ENCODE measurements around the gene DEXI. TPM values are rescaled to one million over a fixed set of nuclear protein-coding genes. Genes with fewer than 3 reads are reported as not detected.
A peak's percentile ranks its signal among the peaks of the same experiment; 100 is the strongest.

Gene DEXI
- total RNA-seq, 1 experiment from 2014 or later = 28.3 TPM

- H3K4me1 ChIP-seq (ENCODE audit: insufficient read depth, low read length) = no peaks in the 10 kb centered on the region
- H2BK5ac ChIP-seq (ENCODE audit: insufficient read length, low read length) = no peak overlapping the region
- H2BK20ac ChIP-seq (ENCODE audit: low read depth, low read length, poor library complexity, severe bottlenecking) = no peak overlapping the region
- no peak overlapping the region for H3K23ac ChIP-seq (ENCODE audit: insufficient read length, low read depth, low read length)
- WGBS (ENCODE audit: extremely low coverage, insufficient read length, low lambda C conversion rate) = no CpG with 5 or more reads among the region's 3 CpGs
- H3K27me3 ChIP-seq (ENCODE audit: insufficient read depth, low read length) = no peaks in the 10 kb centered on the region
- Mint-ChIP-seq H3K4me3 (no peak overlapping the region), H3K27me3 (ENCODE audit: low read depth) (no peaks in the 10 kb centered on the region; the same call in 1 of the 2 replicates), H3K27ac (peak overlapping the region in 1 of 3 experiments; percentile 39; a peak in 1 of 7 replicates), H3K36me3 (ENCODE audit: insufficient read depth in 1 of 3, low read depth in 3 of 3) (peaks cover 0 to 16% (median 7%) of the 10 kb centered on the region in 3 experiments; a peak in 4 of 7 replicates), H3K9me3 (no peaks in the 10 kb centered on the region), H3K4me1 (peaks cover 10 to 27% of the 10 kb centered on the region in 2 experiments)
- no peak overlapping the region for H3K9ac ChIP-seq (ENCODE audit: extremely low read depth, insufficient read length, low read length)
- H3K9me3 ChIP-seq (ENCODE audit: control insufficient read depth, low read depth, low read length) = no peaks in the 10 kb centered on the region
- no peak overlapping the region for H3K4me2 ChIP-seq (ENCODE audit: insufficient read depth, insufficient read length, low read length)
- H2AK5ac ChIP-seq (ENCODE audit: insufficient read length, low read length) = no peak overlapping the region
- no peak overlapping the region for H2BK120ac ChIP-seq (ENCODE audit: low read depth, low read length, poor library complexity, severe bottlenecking)
- no peak overlapping the region for H2BK15ac ChIP-seq (ENCODE audit: low read depth, low read length)
- H3K23me2 ChIP-seq (ENCODE audit: insufficient read length, low read depth, low read length, poor library complexity, severe bottlenecking) = no peaks in the 10 kb centered on the region
- H4K5ac ChIP-seq (ENCODE audit: insufficient read length, low read depth, low read length) = no peak overlapping the region
- no peak overlapping the region for H4K91ac ChIP-seq (ENCODE audit: insufficient read length, low read depth, low read length)
- no peak overlapping the region for H3K56ac ChIP-seq (ENCODE audit: insufficient read length, low read depth, low read length)
- no peak overlapping the region for H2AFZ ChIP-seq (ENCODE audit: low read length)
- H3K79me2 ChIP-seq (ENCODE audit: insufficient read depth, low read length) = no peaks in the 10 kb centered on the region
- H3K79me1 ChIP-seq (ENCODE audit: insufficient read depth, low read depth, low read length, poor library complexity, severe bottlenecking) = no peaks in the 10 kb centered on the region
- H3K4ac ChIP-seq (ENCODE audit: low read depth, low read length) = no peak overlapping the region
- no peaks in the 10 kb centered on the region for H4K20me1 ChIP-seq (ENCODE audit: control insufficient read depth, insufficient read depth, insufficient read length)
- no peak overlapping the region for H2BK12ac ChIP-seq (ENCODE audit: insufficient read length, low read depth, low read length)
- H4K8ac ChIP-seq (replicated peaks; ENCODE audit: insufficient read length, low read depth, low read length) = no peak overlapping the region
- no peak overlapping the region for H3K14ac ChIP-seq (ENCODE audit: insufficient read depth, low read length)
- H3K27ac ChIP-seq (ENCODE audit: insufficient read length, low read depth, low read length) = no peak overlapping the region
- no peak for DNase-seq
- no peak overlapping the region for H3K18ac ChIP-seq (ENCODE audit: insufficient read length, low read depth, low read length)
- H3T11ph ChIP-seq (ENCODE audit: low read length) = no peak overlapping the region
- TF ChIP-seq CTCF (conservative IDR thresholded peaks at IDR 0.05) = no peak
These were observed 34.4 kb upstream of the DEXI start for GRCh38 chr16:10976634-10977033.

Data from H9 (cell line).